ENCODE data around the gene RAMACL.
A peak's percentile ranks its signal among the peaks of the same experiment; 100 is the strongest.

RAMACL gene

DNA sequence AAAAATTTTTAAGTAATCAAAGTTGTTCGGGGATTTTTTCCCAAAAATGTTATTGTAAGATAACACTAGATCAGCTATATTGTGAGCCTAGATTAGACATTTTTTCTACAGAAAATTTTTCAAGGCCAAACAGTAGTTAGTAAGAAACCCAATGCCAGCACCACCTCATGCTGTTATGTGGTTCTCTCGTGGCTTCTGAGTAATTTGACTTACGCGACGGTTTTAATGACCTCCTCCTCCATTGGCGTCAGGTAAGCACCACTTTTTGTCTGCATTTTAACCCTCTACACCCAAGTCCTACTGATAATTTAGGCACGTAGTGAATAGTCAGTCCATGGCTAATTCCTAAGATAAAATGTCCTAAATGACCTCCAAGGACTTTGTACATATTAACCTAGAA lies 30.9 kb upstream of the RAMACL start:
- no peak for DNase-seq

GRCh38 chr6:166616261-166617238 lies 30.1 kb upstream of the RAMACL start:
- no peak for DNase-seq

- no peak for DNase-seq
Observed at GRCh38 chr6:166615059-166615770, 28.7 kb upstream of the RAMACL start.

GRCh38 chr6:166614589-166614988 lies 28.1 kb upstream of the RAMACL start:
- no peak for DNase-seq

GRCh38 chr6:166614171-166614583 lies 27.7 kb upstream of the RAMACL start:
- no peak for DNase-seq

GRCh38 chr6:166613027-166613426 lies 26.5 kb upstream of the RAMACL start:
- no peak for DNase-seq

- no peak for DNase-seq
Observed at GRCh38 chr6:166612471-166612881, 26.0 kb upstream of the RAMACL start.

- DNase-seq = no peak
Observed at GRCh38 chr6:166611631-166612030, 25.2 kb upstream of the RAMACL start.

GRCh38 chr6:166610069-166610468 lies 23.6 kb upstream of the RAMACL start:
- DNase-seq = no peak

- no peak for DNase-seq
Observed at GRCh38 chr6:166608774-166609173, 22.3 kb upstream of the RAMACL start.

DNA sequence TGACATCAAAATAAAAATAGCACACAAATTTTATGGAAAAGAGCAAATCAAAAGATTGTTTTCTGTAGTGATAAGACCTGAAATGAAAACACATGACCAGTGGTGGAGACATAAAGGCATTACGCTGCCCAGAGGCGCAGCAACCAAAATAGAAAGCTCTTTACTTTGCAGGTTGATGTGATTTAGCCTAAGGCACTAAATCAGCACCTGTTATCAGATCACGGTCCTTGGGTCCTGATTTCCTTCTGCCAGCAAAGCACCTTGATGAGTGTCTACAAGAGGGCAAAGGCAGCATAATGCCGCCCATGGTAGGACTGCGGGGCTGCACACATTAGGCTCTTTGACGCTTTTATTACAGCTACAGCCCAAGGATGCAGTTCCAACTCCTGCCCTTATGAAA lies 19.3 kb upstream of the RAMACL start:
- DNase-seq = no peak

DNA sequence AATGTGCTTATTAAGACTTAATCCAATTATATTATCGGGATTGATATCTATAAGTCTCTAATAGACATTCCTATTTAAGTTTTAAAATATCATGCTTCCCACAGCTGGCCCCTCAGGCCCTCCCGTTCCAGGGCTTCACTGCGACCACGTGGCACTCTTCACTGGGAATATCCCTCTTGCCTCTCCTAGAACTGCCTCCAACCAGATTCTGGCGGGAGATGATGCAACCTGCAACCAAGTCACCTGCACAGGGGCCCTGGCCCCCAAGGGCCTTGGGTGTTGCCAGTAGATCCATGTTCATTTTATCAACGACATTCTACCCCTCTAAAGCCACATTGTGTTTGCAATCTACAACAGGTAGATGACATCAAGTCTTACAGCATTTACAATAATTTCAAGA lies 18.4 kb upstream of the RAMACL start:
- DNase-seq = no peak

GRCh38 chr6:166604328-166604727 lies 17.9 kb upstream of the RAMACL start:
- no peak for DNase-seq

GRCh38 chr6:166603043-166603690 lies 16.7 kb upstream of the RAMACL start:
- DNase-seq = no peak

- no peak for DNase-seq
Observed at GRCh38 chr6:166601956-166602355, 15.5 kb upstream of the RAMACL start.

GRCh38 chr6:166600931-166601330 lies 14.5 kb upstream of the RAMACL start:
- no peak for DNase-seq

- peak; percentile 18 for DNase-seq
Observed at GRCh38 chr6:166599205-166599604, 12.7 kb upstream of the RAMACL start.

- peak; percentile 42 for DNase-seq
Observed at GRCh38 chr6:166598441-166599138, 12.1 kb upstream of the RAMACL start.

DNA sequence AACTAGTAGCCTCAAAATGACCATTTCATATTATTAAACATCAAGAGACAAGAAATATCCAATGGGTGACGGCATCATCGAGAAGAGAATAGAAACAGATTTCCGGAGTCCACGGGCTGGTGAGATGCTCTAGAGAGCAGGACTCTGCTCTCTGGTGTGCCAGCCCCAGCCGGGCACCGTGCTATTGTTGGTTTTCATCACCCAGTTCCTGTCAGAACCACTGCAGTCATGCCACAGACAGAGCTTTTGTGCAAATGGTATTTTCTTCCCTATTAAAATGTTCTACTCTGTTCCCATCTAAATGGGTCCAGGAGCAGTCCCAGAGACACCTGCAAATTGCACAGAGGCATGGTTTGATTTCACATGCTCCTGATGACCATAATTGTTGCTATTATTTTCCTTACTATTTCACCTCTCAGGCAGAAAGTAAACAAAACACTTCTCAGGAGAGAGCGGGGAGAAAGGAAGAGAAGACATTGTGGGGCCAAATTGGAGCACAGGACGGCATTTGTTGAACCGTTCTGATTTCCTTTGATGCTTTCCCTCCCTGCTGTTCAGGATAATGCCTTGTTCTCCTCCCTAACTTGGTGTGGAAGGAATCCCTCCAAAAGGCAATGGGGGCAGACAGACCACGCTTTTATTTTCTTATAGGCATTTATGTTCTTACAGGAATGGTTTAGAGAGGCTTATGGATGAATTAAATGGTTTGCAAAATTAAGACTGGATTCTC lies 11.4 kb upstream of the RAMACL start:
- no peak for DNase-seq

- no peak for DNase-seq
Observed at GRCh38 chr6:166596776-166597507, 10.5 kb upstream of the RAMACL start.

DNA sequence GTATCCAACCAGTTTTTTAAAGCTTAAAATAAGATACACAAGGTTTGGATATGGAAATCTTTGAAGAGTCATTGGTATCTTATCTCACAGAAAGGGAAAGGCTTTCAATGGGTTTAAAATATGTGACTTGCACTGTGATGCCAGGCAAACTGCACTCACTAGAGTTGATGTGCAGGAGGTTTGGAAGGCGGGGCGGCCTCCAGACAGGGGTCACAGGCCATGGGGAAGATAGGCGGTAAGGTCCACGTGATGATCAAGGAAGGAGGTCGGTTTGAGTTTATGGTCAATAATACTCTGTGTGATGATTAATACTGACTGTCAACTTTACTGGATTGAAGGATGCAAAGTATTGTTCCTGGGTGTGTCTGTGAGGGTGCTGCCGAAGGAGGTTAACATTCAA lies 9.5 kb upstream of the RAMACL start:
- no peak for DNase-seq
